Panc1 (cell line): Measurements from ENCODE around the gene ZNF775.

Experiments
- CTCF ChIP-seq: fragments of 450-650 bp; IDR thresholded peaks from 2 replicates; pipeline ENCODE4 v1.5.1; 2017; ENCODE audit warnings: mild to moderate bottlenecking
- SIN3A ChIP-seq: IDR thresholded peaks from 2 replicates; pipeline ENCODE4 v1.6.1; 2012; ENCODE audit warnings: low read depth, mild to moderate bottlenecking, low read length, moderate library complexity, borderline replicate concordance; ENCODE audit not compliant: insufficient read depth
- TCF7L2 ChIP-seq: IDR thresholded peaks from 2 replicates; pipeline ENCODE4 v1.6.1; 2011; ENCODE audit warnings: mild to moderate bottlenecking, low read depth, low read length, inconsistent platforms

- TF ChIP-seq CTCF (no peak), SIN3A (no peak), TCF7L2 (no peak)
These were observed 63.7 kb downstream of the ZNF775 start for GRCh38 chr7:150442811-150443210.
